ENCODE data around the gene MGAT1.

DNA sequence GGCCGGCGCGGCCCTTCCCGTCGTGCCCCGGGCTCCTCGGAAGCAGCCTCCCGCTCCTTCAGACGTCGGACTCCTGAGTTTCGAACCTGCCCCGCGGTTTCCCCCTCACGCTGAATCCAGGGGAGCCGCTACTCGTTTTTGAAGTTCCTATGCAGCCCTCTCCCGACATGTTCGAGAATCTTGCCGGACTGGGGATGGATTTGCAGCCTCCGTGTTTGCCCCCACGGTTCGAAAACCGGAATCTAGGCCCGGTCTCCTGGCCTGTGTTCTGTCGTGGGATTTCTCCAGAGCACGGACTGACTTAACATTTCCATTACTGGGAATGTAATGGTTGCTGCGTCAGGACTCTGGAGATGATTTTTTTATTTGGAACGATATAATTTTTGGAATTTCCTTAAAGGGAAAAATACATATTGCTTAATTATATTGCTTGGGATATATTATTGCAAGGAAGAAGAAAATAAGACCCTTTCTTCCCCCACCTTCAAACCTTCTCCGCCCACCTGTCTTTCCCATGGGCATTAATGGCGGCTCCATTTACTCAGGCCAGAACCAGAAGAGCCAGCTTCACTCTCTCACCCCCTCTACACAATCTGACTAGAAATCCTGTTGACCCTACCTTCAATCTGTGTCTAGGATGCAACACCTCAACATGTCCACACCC, 8.5 kb upstream of the MGAT1 start:
- TF ChIP-seq CTCF (IDR thresholded peaks at IDR 0.05) = no peak
- TF ChIP-seq POLR2A (IDR thresholded peaks at IDR 0.05) = no peak

All from Peyer's patch (tissue), 4 donors.